Upper lobe of left lung (tissue), 6 donors: ENCODE data around the gene UBR4. TPM values are rescaled to one million over a fixed set of nuclear protein-coding genes. Genes with fewer than 3 reads are reported as not detected.

ENCODE experiments used
- ATAC-seq, 2 donors: fragments of 200-7000 bp; cut with Tn5 transposase; one replicate each; pipeline ENCODE4 v1.9.1; 2022; ENCODE audit warnings: mild to moderate bottlenecking in 2 of 2, moderate library complexity in 2 of 2; ENCODE audit not compliant: low FRiP score in 2 of 2
- DNase-seq, 2 donors: peaks; one replicate each; pipeline ENCODE4 v3.0.0-alpha.2; 2019 to 2020
- H3K27ac ChIP-seq, 4 donors: fragments of 200-600 bp; sonication (generic); one replicate each; pipeline ENCODE4 v1.5.1; 2016 to 2019
- H3K27me3 ChIP-seq, 4 donors: fragments of 200-600 bp; sonication (generic); one replicate each; pipeline ENCODE4 v1.5.1; 2017 to 2019
- H3K36me3 ChIP-seq, 4 donors: fragments of 200-600 bp; sonication (generic); one replicate each; pipeline ENCODE4 v1.5.1; 2016 to 2019
- H3K4me1 ChIP-seq, 4 donors: fragments of 200-600 bp; sonication (generic); one replicate each; pipeline ENCODE4 v1.5.1; 2018 to 2019
- H3K4me3 ChIP-seq, 4 donors: fragments of 200-600 bp; sonication (generic); one replicate each; pipeline ENCODE4 v1.5.1; 2017 to 2019; ENCODE audit warnings: mild to moderate bottlenecking in 2 of 4, moderate library complexity in 1 of 4
- H3K9me3 ChIP-seq, 4 donors: fragments of 200-600 bp; sonication (generic); one replicate each; pipeline ENCODE4 v1.5.1; 2018 to 2019
- EP300 ChIP-seq, 4 donors: sonication (generic); formaldehyde crosslinking; IDR thresholded peaks; one replicate each; pipeline ENCODE4 v1.5.1; 2017; ENCODE audit warnings: antibody characterized with exemption in 4 of 4, control low read depth in 2 of 4
- POLR2A ChIP-seq, 4 donors: fragments of 450-650 bp; IDR thresholded peaks; one replicate each; pipeline ENCODE4 v1.5.1; 2016 to 2017; ENCODE audit warnings: antibody characterized with exemption in 4 of 4, mild to moderate bottlenecking in 2 of 4
- POLR2AphosphoS5 ChIP-seq, 2 donors: sonication (generic); formaldehyde crosslinking; IDR thresholded peaks; one replicate each; pipeline ENCODE4 v1.5.1; 2017; ENCODE audit warnings: antibody characterized with exemption in 2 of 2
- WGBS, 2 donors: methylation state at CpG; one replicate each; pipeline ENCODE4 v1.1.5; 2017 to 2018; 5-methylcytosine and 5-hydroxymethylcytosine counted together
- total RNA-seq, 6 donors: library from RNA; depleted of rRNA in 4 of 6; stranded (reverse); fragments of >200 nt in 4 of 6; gene quantifications; one replicate each; pipeline versions ENCODE4 v1.1.0 to v1.2.1, GENCODE V29; 2016 to 2021
- TF ChIP-seq, protein P1 (sequence below), 6 experiments: fragments of 450-650 bp in 4 of 6; fragments of 200-600 bp in 2 of 6; sonication (generic) in 2 of 6; IDR thresholded peaks; one replicate each; pipeline ENCODE4 v1.5.1; 2016 to 2019; ENCODE audit warnings: antibody characterized with exemption in 6 of 6
- donor health status: DM: no; HTN: no; CAD: no; lungs with moderate emphysema.
- donor health status: DM: no; HTN: yes; CAD: no; lungs with severe emphysema.

UBR4 gene
- total RNA-seq, 6 donors from 2014 or later: 101 to 317 (median 135) TPM

DNA sequence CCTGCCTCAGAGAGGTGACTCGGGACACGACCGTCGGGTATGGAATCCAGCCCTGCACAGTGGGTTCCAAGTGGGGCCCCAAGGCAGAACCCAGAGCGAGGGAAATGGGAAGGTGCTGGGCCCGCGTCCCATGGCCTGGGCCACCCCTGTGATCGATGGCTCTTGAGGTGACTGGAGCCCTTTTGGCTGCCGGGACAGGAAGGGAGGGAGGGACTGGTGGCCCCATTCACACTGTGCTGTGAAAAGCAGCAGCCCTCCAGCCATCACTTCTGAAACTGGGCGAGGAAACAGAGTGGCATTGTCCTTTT lies 143.2 kb downstream of the UBR4 start:
- no peaks in the 10 kb centered on the region for H3K9me3 ChIP-seq
- no peak overlapping the region for H3K4me3 ChIP-seq
- peaks cover 12 to 49% (median 39%) of the 10 kb centered on the region in 4 donors for H3K4me1 ChIP-seq
- WGBS, 2 donors: 43 to 45% methylated on average over 2 to 10 of the region's 10 CpGs
- no peaks in the 10 kb centered on the region for H3K36me3 ChIP-seq
- ATAC-seq (peak in 1 of 2 donors; percentile 7), DNase-seq (peak in 1 of 2 donors; percentile 64)
- no peaks in the 10 kb centered on the region for H3K27me3 ChIP-seq
- TF ChIP-seq, protein P1, sequence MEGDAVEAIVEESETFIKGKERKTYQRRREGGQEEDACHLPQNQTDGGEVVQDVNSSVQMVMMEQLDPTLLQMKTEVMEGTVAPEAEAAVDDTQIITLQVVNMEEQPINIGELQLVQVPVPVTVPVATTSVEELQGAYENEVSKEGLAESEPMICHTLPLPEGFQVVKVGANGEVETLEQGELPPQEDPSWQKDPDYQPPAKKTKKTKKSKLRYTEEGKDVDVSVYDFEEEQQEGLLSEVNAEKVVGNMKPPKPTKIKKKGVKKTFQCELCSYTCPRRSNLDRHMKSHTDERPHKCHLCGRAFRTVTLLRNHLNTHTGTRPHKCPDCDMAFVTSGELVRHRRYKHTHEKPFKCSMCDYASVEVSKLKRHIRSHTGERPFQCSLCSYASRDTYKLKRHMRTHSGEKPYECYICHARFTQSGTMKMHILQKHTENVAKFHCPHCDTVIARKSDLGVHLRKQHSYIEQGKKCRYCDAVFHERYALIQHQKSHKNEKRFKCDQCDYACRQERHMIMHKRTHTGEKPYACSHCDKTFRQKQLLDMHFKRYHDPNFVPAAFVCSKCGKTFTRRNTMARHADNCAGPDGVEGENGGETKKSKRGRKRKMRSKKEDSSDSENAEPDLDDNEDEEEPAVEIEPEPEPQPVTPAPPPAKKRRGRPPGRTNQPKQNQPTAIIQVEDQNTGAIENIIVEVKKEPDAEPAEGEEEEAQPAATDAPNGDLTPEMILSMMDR (IDR thresholded peaks at IDR 0.05): no peak
- TF ChIP-seq EP300 (IDR thresholded peaks at IDR 0.05) (peak in 1 of 4 donors; percentile 33), POLR2AphosphoS5 (IDR thresholded peaks at IDR 0.05) (no peak), POLR2A (IDR thresholded peaks at IDR 0.05) (no peak)
- peak overlapping the region in 3 of 4 donors; percentile 57 to 83 (median 66) for H3K27ac ChIP-seq

DNA sequence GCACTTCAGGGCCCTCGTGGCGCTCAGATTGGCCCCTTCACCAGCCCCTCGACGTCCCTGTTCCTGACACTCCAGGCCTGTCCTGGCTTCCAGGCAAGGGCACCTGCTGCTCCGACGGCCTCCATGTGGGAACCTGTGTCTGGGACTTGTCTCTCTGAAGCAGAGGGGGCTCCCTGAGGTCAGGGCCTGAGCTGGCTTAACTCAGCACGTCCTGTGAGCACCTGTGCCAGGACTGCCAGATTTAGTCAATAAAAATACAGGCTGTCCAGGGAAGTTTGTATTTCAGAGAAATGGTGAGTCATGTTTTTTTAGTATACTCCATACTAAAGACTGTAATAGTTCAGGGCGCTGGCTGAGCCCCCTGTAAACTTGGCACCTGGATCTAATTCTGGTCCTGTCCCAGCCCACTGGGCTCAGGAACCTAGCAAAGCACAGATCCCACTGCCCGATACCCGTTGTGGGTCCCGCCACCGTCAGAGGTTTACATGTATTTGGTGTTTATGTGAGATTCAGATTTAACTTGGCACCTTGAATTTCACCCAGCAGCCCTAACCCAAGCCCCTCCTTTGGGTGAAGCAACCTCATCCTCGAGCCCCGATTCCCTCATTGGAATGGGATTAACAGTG lies 143.7 kb downstream of the UBR4 start:
- H3K27ac ChIP-seq: peak overlapping the region in 3 of 4 donors; percentile 57 to 83 (median 66)
- ATAC-seq (no peak), DNase-seq (peak in 1 of 2 donors; percentile 73)
- no peak for TF ChIP-seq EP300 (IDR thresholded peaks at IDR 0.05)
- TF ChIP-seq POLR2A (IDR thresholded peaks at IDR 0.05): peak in 1 of 4 donors; percentile 10
- peaks cover 12 to 49% (median 39%) of the 10 kb centered on the region in 4 donors for H3K4me1 ChIP-seq
- H3K27me3 ChIP-seq: no peaks in the 10 kb centered on the region
- H3K36me3 ChIP-seq: no peaks in the 10 kb centered on the region
- H3K4me3 ChIP-seq: no peak overlapping the region
- 76 to 77% methylated on average over 12 to 14 of the region's 14 CpGs for WGBS, 2 donors
- no peaks in the 10 kb centered on the region for H3K9me3 ChIP-seq

DNA sequence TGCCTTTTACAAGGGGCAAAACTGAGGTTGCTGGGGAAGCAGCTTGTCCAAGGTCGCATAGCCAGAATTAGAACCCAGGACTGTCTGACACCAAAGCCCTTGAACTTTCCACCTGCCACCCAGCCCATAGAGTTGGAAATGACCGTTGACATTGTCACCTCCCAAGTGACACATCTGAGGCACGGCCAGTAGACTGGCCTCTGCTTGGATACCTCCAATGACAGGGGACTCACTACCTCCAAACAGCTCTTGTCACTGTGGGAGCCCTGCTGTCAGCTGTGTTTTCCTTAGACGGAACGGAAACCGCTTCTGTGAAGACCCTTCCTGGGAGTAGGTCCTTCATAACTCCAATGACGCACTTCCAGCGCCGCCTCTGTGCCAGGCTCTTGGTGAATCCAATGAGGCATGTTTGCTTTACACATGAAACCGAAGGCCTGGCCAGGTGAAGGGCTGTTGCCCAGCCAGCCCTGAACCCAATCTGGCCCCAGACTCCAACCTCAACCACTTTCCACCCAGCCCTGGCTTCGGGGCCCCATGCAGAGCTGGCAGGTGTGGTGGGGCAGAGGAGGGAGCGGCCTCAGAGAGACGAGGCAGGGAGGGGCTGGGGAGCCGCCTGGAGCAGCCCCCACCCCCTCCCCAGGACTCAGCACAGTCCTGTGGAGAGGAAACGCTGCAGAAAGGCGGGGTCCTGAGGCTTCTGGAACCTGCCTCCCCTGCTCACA lies 144.4 kb downstream of the UBR4 start:
- Histone ChIP-seq H3K27ac (peak overlapping the region in 3 of 4 donors; percentile 57 to 83 (median 66)), H3K4me1 (peaks cover 12 to 44% (median 34%) of the 10 kb centered on the region in 4 donors), H3K4me3 (no peak overlapping the region), H3K36me3 (no peaks in the 10 kb centered on the region), H3K9me3 (no peaks in the 10 kb centered on the region), H3K27me3 (no peaks in the 10 kb centered on the region)
- ATAC-seq (peak in 1 of 2 donors; percentile 59), DNase-seq (peak in 1 of 2 donors; percentile 63)
- WGBS, 2 donors: 64 to 83% methylated on average over 9 to 16 of the region's 16 CpGs
- TF ChIP-seq EP300 (IDR thresholded peaks at IDR 0.05) (no peak), POLR2A (IDR thresholded peaks at IDR 0.05) (no peak), POLR2AphosphoS5 (IDR thresholded peaks at IDR 0.05) (no peak)
- TF ChIP-seq, protein P1 (IDR thresholded peaks at IDR 0.05): no peak

DNA sequence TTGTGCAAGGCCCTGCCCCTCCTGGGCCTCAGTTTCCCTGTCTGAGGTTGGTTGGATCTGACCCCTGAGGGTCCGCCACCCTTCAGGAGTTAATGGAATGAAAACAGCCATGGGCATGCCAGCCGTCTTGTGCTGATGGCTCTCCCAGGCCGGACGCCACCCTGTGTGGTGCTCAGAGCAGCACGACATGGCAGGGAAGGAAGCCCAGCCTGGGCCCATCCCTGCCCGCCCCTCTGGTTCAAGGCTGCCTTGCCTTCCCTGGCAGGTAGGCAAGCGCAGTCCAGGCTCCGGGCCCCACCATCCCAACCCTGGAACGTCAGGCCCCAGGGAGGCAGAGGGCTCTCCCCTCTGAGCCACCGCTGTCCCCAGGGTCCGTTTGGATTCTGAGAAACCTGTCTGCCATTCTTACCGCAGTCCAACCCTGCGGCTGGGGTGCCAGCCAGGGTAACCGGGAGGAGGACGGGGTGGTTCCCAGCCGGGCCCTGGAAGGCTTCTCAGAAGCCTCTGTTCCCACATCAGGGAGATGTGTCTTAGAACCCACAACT lies 145.1 kb downstream of the UBR4 start:
- TF ChIP-seq POLR2AphosphoS5 (IDR thresholded peaks at IDR 0.05): no peak
- TF ChIP-seq, protein P1 (IDR thresholded peaks at IDR 0.05): no peak
- no peak for TF ChIP-seq EP300 (IDR thresholded peaks at IDR 0.05)
- TF ChIP-seq POLR2A (IDR thresholded peaks at IDR 0.05): no peak
- DNase-seq (no peak), ATAC-seq (no peak)
- Histone ChIP-seq H3K36me3 (no peaks in the 10 kb centered on the region), H3K4me1 (peaks cover 12 to 39% (median 29%) of the 10 kb centered on the region in 4 donors), H3K27me3 (no peaks in the 10 kb centered on the region), H3K9me3 (no peaks in the 10 kb centered on the region), H3K4me3 (no peak overlapping the region), H3K27ac (peak overlapping the region in 1 of 4 donors; percentile 83)
- 91 to 100% methylated on average over 1 to 10 of the region's 16 CpGs for WGBS, 2 donors

DNA sequence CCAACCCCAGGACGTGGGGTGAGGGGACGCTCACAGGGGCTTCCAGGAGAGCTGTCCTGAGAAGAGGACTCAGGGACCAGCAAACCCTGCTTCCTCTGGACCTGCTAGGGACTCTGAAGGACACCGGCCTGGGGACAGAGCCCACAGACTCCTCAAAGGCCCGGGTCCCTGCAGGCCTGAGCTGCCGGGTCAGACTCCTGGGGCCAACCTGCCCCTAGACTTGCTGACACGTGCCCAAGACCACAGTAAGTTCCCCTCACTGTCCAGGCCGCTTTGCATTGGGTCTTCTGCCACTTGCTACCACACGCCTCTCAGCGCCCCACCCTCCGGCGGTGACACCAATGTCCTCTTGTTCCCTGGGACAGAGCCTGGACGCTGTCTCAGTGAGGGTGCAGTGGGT lies 146.9 kb downstream of the UBR4 start:
- H3K9me3 ChIP-seq: no peaks in the 10 kb centered on the region
- no peak overlapping the region for H3K27ac ChIP-seq
- WGBS, 2 donors: 85 to 90% methylated on average over 7 to 9 of the region's 12 CpGs
- TF ChIP-seq EP300 (IDR thresholded peaks at IDR 0.05): no peak
- TF ChIP-seq, protein P1 (IDR thresholded peaks at IDR 0.05): no peak
- TF ChIP-seq POLR2A (IDR thresholded peaks at IDR 0.05): no peak
- no peak for TF ChIP-seq POLR2AphosphoS5 (IDR thresholded peaks at IDR 0.05)
- H3K36me3 ChIP-seq: no peaks in the 10 kb centered on the region
- no peak overlapping the region for H3K4me3 ChIP-seq
- peaks cover 8 to 23% (median 16%) of the 10 kb centered on the region in 4 donors for H3K4me1 ChIP-seq
- no peaks in the 10 kb centered on the region for H3K27me3 ChIP-seq
- no peak for ATAC-seq
- no peak for DNase-seq
